Endothelial cell of umbilical vein (primary cell): ENCODE data around the gene COL23A1. TPM values are rescaled to one million over a fixed set of nuclear protein-coding genes. Genes with fewer than 3 reads are reported as not detected.

Source experiments
- BruUV-seq: library from RNA; stranded (reverse); fragments of 400-500 nt; replicated peaks from 2 replicates; lab custom pipeline; 2021; lab: Mats Ljungman, UMichigan
- CTCF ChIA-PET: fragments of 300-600, 350-600 bp; sonication (Branson Sonifier 250); formaldehyde crosslinking; loops from one replicate; lab custom pipeline; 2021; ENCODE audit warnings: antibody characterized with exemption, inconsistent platforms; lab: Charles Lee
- POLR2A ChIA-PET: fragments of 300-600, 350-600 bp; sonication (Branson Sonifier 250); formaldehyde crosslinking; loops from one replicate; lab custom pipeline; 2021; ENCODE audit warnings: antibody characterized with exemption, inconsistent platforms; lab: Charles Lee
- DNase-seq: peaks from one replicate; pipeline ENCODE4 v3.0.0-alpha.2; 2011; ENCODE audit warnings: low read depth, low spot score
- FAIRE-seq: peaks from 2 replicates; lab custom pipeline; 2011; peaks lifted over from hg19 to GRCh38; lab: Jason Lieb, UNC
- H2AFZ ChIP-seq: 2 replicates; pipeline ENCODE4 v1.6.0; 2012; ENCODE audit warnings: low read depth, low read length, control low read depth, inconsistent platforms
- H3K27ac ChIP-seq: 2 replicates; pipeline ENCODE4 v1.5.1; 2011; ENCODE audit warnings: low read depth, mild to moderate bottlenecking, control low read depth, low read length, moderate library complexity; ENCODE audit not compliant: insufficient read depth
- H3K27me3 ChIP-seq, 2 experiments: 2 replicates each; pipeline versions ENCODE4 v1.6.0 to v1.6.1; 2011; ENCODE audit warnings: low read length in 2 of 2, mixed read lengths in 1 of 2; ENCODE audit not compliant: control insufficient read depth in 2 of 2, insufficient read depth in 2 of 2
- H3K36me3 ChIP-seq, 2 experiments: 2 replicates in 1 of 2; 3 replicates in 1 of 2; pipeline ENCODE4 v1.5.1; 2011; ENCODE audit warnings: low read length in 2 of 2, mild to moderate bottlenecking in 1 of 2, moderate library complexity in 1 of 2; ENCODE audit not compliant: control insufficient read depth in 2 of 2, insufficient read depth in 2 of 2; ENCODE audit errors: extremely low read depth in 1 of 2
- H3K4me1 ChIP-seq: 3 replicates; pipeline ENCODE4 v1.5.1; 2011; ENCODE audit warnings: mild to moderate bottlenecking, low read length; ENCODE audit not compliant: control insufficient read depth, insufficient read depth; ENCODE audit errors: extremely low read depth
- H3K4me2 ChIP-seq: 2 replicates; pipeline ENCODE4 v1.6.1; 2011; ENCODE audit warnings: low read length, control low read depth, mixed read lengths; ENCODE audit not compliant: insufficient read depth
- H3K4me3 ChIP-seq, 3 experiments: fragments of 200-600 bp in 1 of 3; sonication (generic), shearing (Covaris generic) in 1 of 3; replicated peaks in 1 of 3; 2 replicates each; pipeline ENCODE4 v1.5.1; 2011 to 2016; ENCODE audit warnings: control low read depth in 3 of 3, low read length in 3 of 3, mild to moderate bottlenecking in 2 of 3, inconsistent platforms in 1 of 3, low read depth in 1 of 3, moderate library complexity in 1 of 3; ENCODE audit not compliant: insufficient read depth in 1 of 3
- H3K79me2 ChIP-seq: 2 replicates; pipeline ENCODE4 v1.6.0; 2012; ENCODE audit warnings: low read length, inconsistent platforms; ENCODE audit not compliant: control insufficient read depth, insufficient read depth
- H3K9ac ChIP-seq: replicated peaks from 2 replicates; pipeline ENCODE3; 2011; ENCODE audit warnings: low read length, control low read depth; ENCODE audit not compliant: insufficient read depth; ENCODE audit errors: extremely low read depth
- H3K9me1 ChIP-seq: replicated peaks from 3 replicates; pipeline ENCODE4 v1.6.0; 2011; ENCODE audit warnings: mild to moderate bottlenecking, low read length; ENCODE audit not compliant: control insufficient read depth, insufficient read depth; ENCODE audit errors: extremely low read depth
- H3K9me3 ChIP-seq: replicated peaks from 2 replicates; pipeline ENCODE4 v1.5.1; 2012; ENCODE audit warnings: low read length, inconsistent platforms; ENCODE audit not compliant: control insufficient read depth, insufficient read depth
- H4K20me1 ChIP-seq: replicated peaks from 2 replicates; pipeline ENCODE3; 2011; ENCODE audit warnings: mild to moderate bottlenecking, low read length; ENCODE audit not compliant: control insufficient read depth, insufficient read depth; ENCODE audit errors: extremely low read depth
- EZH2 ChIP-seq: IDR thresholded peaks from 2 replicates; pipeline ENCODE4 v1.6.1; 2012; ENCODE audit warnings: borderline replicate concordance, low read depth, mild to moderate bottlenecking, moderate library complexity, low read length, inconsistent platforms; ENCODE audit not compliant: severe bottlenecking
- FOS ChIP-seq: IDR thresholded peaks from 2 replicates; pipeline ENCODE4 v1.6.1; 2011; ENCODE audit warnings: mild to moderate bottlenecking, low read length, moderate library complexity, borderline replicate concordance; ENCODE audit not compliant: insufficient read depth
- GATA2 ChIP-seq: IDR thresholded peaks from 2 replicates; pipeline ENCODE4 v1.7.0; 2011; ENCODE audit warnings: low read depth, mild to moderate bottlenecking, moderate library complexity, mixed read lengths, low read length; ENCODE audit not compliant: insufficient read length, insufficient read depth
- JUN ChIP-seq: IDR thresholded peaks from 2 replicates; pipeline ENCODE4 v1.6.1; 2011; ENCODE audit warnings: borderline replicate concordance, low read depth; ENCODE audit not compliant: insufficient read length, insufficient read depth
- MYC ChIP-seq: IDR thresholded peaks from one replicate; pipeline ENCODE4 v1.6.1; 2011; ENCODE audit warnings: mild to moderate bottlenecking, low read depth, low read length
- POLR2A ChIP-seq: IDR thresholded peaks from 2 replicates; pipeline ENCODE4 v1.6.1; 2012; ENCODE audit warnings: low read depth, mild to moderate bottlenecking, control low read depth, low read length
- POLR2AphosphoS5 ChIP-seq: IDR thresholded peaks from 2 replicates; pipeline ENCODE4 v1.6.1; 2012; ENCODE audit warnings: low read depth, mild to moderate bottlenecking, control low read depth, low read length, moderate library complexity; ENCODE audit not compliant: insufficient read depth
- dilution Hi-C: fragments of 300-500 bp; cut with MboI; formaldehyde crosslinking; loops from one replicate; pipeline ENCODE4 v1.15.0; 2019; ENCODE audit warnings: low sequenced_read_pairs; ENCODE audit not compliant: extremely low pct_ligation_motif_present
- intact Hi-C: fragments of 100-400 bp; cut with micrococcal nuclease; formaldehyde crosslinking; loops from one replicate; pipeline ENCODE4 v1.10.0; 2022
- polyA plus RNA-seq, 4 experiments: library from polyadenylated mRNA; depleted of rRNA in 3 of 4; stranded (reverse) in 3 of 4; unstranded in 1 of 4; fragments of >200 nt; gene quantifications; 2 replicates each; pipeline versions ENCODE4 v1.2.1 to v1.2.3, GENCODE V29; 2011 to 2012; ENCODE audit warnings: missing spikeins in 1 of 4
- total RNA-seq: library from RNA; stranded (reverse); gene quantifications from 2 replicates; pipeline ENCODE4 v1.2.3, GENCODE V29; 2021
- TF ChIP-seq, protein P1 (sequence below): IDR thresholded peaks from 2 replicates; pipeline ENCODE4 v1.6.1; 2011; ENCODE audit not compliant: insufficient read depth, insufficient read length
- TF ChIP-seq, protein P2 (sequence below), 2 donors: IDR thresholded peaks; 1 replicate in 1 of 2; 2 replicates in 1 of 2; pipeline ENCODE4 v1.5.1; 2011; ENCODE audit warnings: low read length in 2 of 2, mild to moderate bottlenecking in 2 of 2, moderate library complexity in 2 of 2, control low read depth in 1 of 2, inconsistent platforms in 1 of 2, low read depth in 1 of 2; ENCODE audit not compliant: insufficient read depth in 1 of 2; ENCODE audit errors: extremely low read depth in 1 of 2

Gene COL23A1
- total and polyA plus RNA-seq, 2 donors (not counting 3 experiments of a cell fraction or from before 2014, with no cell fraction given) = not detected

DNA sequence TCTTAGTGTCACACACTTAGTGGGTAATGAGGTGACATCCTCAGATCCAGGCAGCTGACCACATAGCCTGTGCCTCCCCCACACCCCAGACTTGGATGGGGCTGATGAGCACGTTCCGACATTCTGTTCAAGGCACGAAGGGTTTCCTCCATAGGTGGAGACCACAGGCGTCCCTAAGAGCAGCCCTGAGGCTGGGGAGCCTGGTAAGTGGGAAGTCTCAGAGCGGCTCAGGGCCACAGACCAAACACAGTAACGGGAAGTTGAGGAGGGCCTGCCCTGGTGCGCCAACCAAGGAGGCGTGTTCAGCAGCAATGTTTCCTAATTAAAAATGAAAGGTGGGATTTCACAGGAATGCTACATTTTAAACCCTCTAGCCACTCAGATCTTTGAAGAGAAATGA is 255.3 kb downstream of the COL23A1 start:
- intact Hi-C loops = no loop called here
- DNase-seq = no peak
- H4K20me1 ChIP-seq = no peaks in the 10 kb centered on the region
- H3K36me3 ChIP-seq = no peaks in the 10 kb centered on the region
- TF ChIP-seq EZH2 (no peak), MYC (no peak), POLR2AphosphoS5 (no peak), GATA2 (no peak), JUN (no peak)
- TF ChIP-seq, protein P1, sequence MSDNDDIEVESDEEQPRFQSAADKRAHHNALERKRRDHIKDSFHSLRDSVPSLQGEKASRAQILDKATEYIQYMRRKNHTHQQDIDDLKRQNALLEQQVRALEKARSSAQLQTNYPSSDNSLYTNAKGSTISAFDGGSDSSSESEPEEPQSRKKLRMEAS = no peak
- ChIA-PET POLR2A (no interaction called here), CTCF (no interaction called here)
- no peaks in the 10 kb centered on the region for H3K9me3 ChIP-seq
- BruUV-seq = no TSS peak
- no peak overlapping the region for H2AFZ ChIP-seq
- no peak for FAIRE-seq
- no peak overlapping the region for H3K27ac ChIP-seq
- H3K9ac ChIP-seq = no peak overlapping the region
- H3K27me3 ChIP-seq = no peaks in the 10 kb centered on the region
- no peaks in the 10 kb centered on the region for H3K79me2 ChIP-seq
- no peak overlapping the region for H3K4me3 ChIP-seq
- dilution Hi-C loops = no loop called here
- no peaks in the 10 kb centered on the region for H3K4me1 ChIP-seq
- no peaks in the 10 kb centered on the region for H3K9me1 ChIP-seq
- H3K4me2 ChIP-seq = no peak overlapping the region

DNA sequence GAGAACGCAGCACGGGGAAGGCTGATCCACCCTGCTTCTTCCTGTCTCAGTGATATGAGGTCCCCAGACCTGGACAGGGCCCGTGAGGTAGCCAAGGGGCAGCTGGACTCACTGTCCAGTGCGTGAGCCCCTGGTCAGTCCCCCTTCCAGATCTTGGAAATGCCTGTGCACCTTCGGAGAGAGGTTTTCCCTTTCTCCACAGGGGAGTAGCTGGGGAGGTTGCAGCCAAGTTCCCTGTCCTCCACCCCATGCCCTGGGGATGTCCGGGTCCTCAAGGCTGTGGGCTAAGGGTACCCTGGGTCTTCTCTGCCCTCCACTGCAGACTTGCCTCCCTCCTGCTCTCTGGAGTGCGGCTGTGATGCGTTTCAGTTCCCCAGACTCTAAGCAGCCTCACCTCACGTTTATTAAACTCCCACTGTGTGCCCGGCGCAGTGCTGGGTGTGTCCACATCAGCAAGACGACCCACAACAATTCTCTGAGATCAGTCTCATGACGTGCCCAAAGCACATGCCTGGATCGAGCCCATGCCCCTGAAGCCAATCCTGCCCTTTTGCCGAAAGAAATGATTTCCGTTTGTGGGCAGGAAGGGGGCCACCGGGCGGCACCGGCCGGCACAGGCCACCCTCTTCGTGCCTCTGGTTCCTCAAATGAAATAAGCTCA is 256.2 kb downstream of the COL23A1 start:
- Histone ChIP-seq H3K79me2 (no peaks in the 10 kb centered on the region), H4K20me1 (no peaks in the 10 kb centered on the region), H3K36me3 (no peaks in the 10 kb centered on the region), H3K9me3 (no peaks in the 10 kb centered on the region), H3K9ac (no peak overlapping the region), H3K4me3 (no peak overlapping the region), H3K4me2 (no peak overlapping the region), H3K9me1 (no peaks in the 10 kb centered on the region), H3K4me1 (no peaks in the 10 kb centered on the region), H3K27me3 (no peaks in the 10 kb centered on the region), H2AFZ (no peak overlapping the region), H3K27ac (no peak overlapping the region)
- DNase-seq (no peak), FAIRE-seq (no peak)
- no TSS peak for BruUV-seq
- TF ChIP-seq GATA2 = no peak
- TF ChIP-seq, protein P1 = no peak
- TF ChIP-seq POLR2A = no peak
- TF ChIP-seq FOS = no peak
- TF ChIP-seq EZH2 = no peak
- no peak for TF ChIP-seq MYC
- TF ChIP-seq JUN = no peak
- TF ChIP-seq, protein P2, sequence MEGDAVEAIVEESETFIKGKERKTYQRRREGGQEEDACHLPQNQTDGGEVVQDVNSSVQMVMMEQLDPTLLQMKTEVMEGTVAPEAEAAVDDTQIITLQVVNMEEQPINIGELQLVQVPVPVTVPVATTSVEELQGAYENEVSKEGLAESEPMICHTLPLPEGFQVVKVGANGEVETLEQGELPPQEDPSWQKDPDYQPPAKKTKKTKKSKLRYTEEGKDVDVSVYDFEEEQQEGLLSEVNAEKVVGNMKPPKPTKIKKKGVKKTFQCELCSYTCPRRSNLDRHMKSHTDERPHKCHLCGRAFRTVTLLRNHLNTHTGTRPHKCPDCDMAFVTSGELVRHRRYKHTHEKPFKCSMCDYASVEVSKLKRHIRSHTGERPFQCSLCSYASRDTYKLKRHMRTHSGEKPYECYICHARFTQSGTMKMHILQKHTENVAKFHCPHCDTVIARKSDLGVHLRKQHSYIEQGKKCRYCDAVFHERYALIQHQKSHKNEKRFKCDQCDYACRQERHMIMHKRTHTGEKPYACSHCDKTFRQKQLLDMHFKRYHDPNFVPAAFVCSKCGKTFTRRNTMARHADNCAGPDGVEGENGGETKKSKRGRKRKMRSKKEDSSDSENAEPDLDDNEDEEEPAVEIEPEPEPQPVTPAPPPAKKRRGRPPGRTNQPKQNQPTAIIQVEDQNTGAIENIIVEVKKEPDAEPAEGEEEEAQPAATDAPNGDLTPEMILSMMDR (IDR thresholded peaks at IDR 0.05; ENCODE audit: extremely low read depth in 1 of 2, insufficient read depth in 1 of 2, low read depth in 1 of 2, low read length in 2 of 2) = no peak
- TF ChIP-seq POLR2AphosphoS5 = no peak
- dilution Hi-C loops (no loop called here), intact Hi-C loops (no loop called here)
- ChIA-PET POLR2A (no interaction called here), CTCF (no interaction called here)
